GM21381 (cell line): ENCODE data around the gene FAM237A.

Experiments
- ATAC-seq: cut with Tn5 transposase; IDR thresholded peaks from one replicate; pipeline ENCODE4 v1.9.1; 2021; ENCODE audit warnings: mild to moderate bottlenecking, moderate library complexity; ENCODE audit not compliant: unreplicated experiment

Gene FAM237A

DNA sequence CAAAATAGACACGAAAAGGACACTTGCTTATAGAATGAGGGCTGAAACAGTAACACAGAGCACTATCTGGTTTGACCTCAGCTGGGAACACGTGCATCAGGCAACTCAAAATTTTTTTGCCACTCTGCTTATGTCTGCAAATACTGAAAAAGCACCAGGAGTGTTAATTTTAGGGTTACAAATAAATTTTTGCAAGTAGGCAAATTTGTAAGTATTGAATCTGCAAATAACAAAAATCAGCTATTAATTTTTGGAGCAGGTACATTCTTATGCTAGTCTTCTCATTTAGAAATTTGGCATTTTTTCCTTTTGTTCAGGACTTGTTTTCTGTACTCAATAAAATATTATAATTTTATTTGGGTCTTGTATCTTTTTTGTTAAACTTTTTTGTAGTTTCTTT lies 46.2 kb downstream of the FAM237A start:
- ATAC-seq, result no peak

- ATAC-seq, result no peak
Measured at GRCh38 chr2:206688990-206689389, 46.7 kb downstream of the FAM237A start.

DNA sequence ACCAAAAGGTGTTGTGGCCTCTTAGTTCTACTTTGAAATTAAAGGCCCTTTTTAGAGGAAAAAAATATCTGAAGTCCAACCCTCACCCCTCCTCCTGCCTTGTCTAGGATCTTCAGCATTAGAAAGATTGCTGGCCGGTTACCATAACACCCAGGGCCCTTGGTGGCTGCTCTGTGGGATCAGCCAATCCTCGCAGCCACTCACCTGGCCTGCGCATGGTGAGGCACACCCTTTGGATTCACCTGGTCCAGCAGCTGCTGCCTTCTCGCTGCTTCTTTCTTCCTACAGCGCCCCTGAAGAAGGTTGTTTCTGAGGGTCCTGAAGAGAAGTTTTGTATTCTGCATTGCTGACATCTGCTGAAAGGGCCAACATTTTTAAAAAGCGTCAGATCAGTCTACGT lies 50.7 kb downstream of the FAM237A start:
- no peak for ATAC-seq

GRCh38 chr2:206693399-206694137 lies 51.3 kb downstream of the FAM237A start:
- peak; percentile 77 for ATAC-seq

- no peak for ATAC-seq
Measured at GRCh38 chr2:206696910-206697309, 54.6 kb downstream of the FAM237A start.

GRCh38 chr2:206698811-206699210 lies 56.5 kb downstream of the FAM237A start:
- ATAC-seq, result no peak
